Measurements from ENCODE around the gene PLLP. TPM values are rescaled to one million over a fixed set of nuclear protein-coding genes. Genes with fewer than 3 reads are reported as not detected.

PLLP gene
- total RNA-seq, 1 experiment from 2014 or later, result 0.72 TPM

- ChIA-PET CTCF (no interaction called here), POLR2A (no interaction called here)
- TF ChIP-seq SIN3A (IDR thresholded peaks at IDR 0.05; ENCODE audit: borderline replicate concordance, insufficient read depth, low read depth, low read length), result no peak
- no peak for TF ChIP-seq CTCF (IDR thresholded peaks at IDR 0.05)
- TF ChIP-seq TCF7L2 (IDR thresholded peaks at IDR 0.05; ENCODE audit: low read depth, low read length), result no peak
- no peak for TF ChIP-seq POLR2AphosphoS5 (IDR thresholded peaks at IDR 0.05; ENCODE audit: low read depth, low read length)
- TF ChIP-seq REST (IDR thresholded peaks at IDR 0.05; ENCODE audit: insufficient read depth in 1 of 2, low read depth in 2 of 2, low read length in 1 of 2), result no peak
- in situ Hi-C loops (cut with HindIII; ENCODE audit: low pct_unique_long_range_greater_than_20kb, low sequenced_read_pairs), result no loop called here
- Histone ChIP-seq H3K27me3 (ENCODE audit: control insufficient read depth, insufficient read depth, low read length) (no peaks in the 10 kb centered on the region), H3K27ac (ENCODE audit: low read length) (no peak overlapping the region), H3K4me3 (ENCODE audit: low read depth in 2 of 2, low read length in 2 of 2) (no peak overlapping the region), H3K9me3 (ENCODE audit: control insufficient read depth, insufficient read depth, low read depth, low read length) (no peaks in the 10 kb centered on the region), H3K36me3 (ENCODE audit: control insufficient read depth, insufficient read depth, low read length) (no peaks in the 10 kb centered on the region), H3K4me1 (ENCODE audit: control insufficient read depth, insufficient read depth, low read length) (no peaks in the 10 kb centered on the region)
- ATAC-seq, result no peak
- BruUV-seq (replicated peaks), result no TSS peak
- intact Hi-C loops (cut with micrococcal nuclease; ENCODE audit: unreplicated experiment), result no loop called here
- no peak for DNase-seq (ENCODE audit: low read depth, low spot score)
Measured at GRCh38 chr16:57258226-57258909, 26.1 kb downstream of the PLLP start.

GRCh38 chr16:57257455-57258070 lies 26.9 kb downstream of the PLLP start:
- BruUV-seq (replicated peaks), result no TSS peak
- Histone ChIP-seq H3K4me3 (ENCODE audit: low read depth in 2 of 2, low read length in 2 of 2) (no peak overlapping the region), H3K9me3 (ENCODE audit: control insufficient read depth, insufficient read depth, low read depth, low read length) (no peaks in the 10 kb centered on the region), H3K4me1 (ENCODE audit: control insufficient read depth, insufficient read depth, low read length) (no peaks in the 10 kb centered on the region), H3K27me3 (ENCODE audit: control insufficient read depth, insufficient read depth, low read length) (no peaks in the 10 kb centered on the region), H3K27ac (ENCODE audit: low read length) (no peak overlapping the region), H3K36me3 (ENCODE audit: control insufficient read depth, insufficient read depth, low read length) (no peaks in the 10 kb centered on the region)
- in situ Hi-C loops (cut with HindIII; ENCODE audit: low pct_unique_long_range_greater_than_20kb, low sequenced_read_pairs), result no loop called here
- ChIA-PET CTCF (interaction anchor here (0.6 kb wide), 1 partner anchor 121 kb away, joined by 4 read pairs; no protein-coding TSS in a partner anchor), POLR2A (no interaction called here)
- DNase-seq (ENCODE audit: low read depth, low spot score), result no peak
- TF ChIP-seq TCF7L2 (IDR thresholded peaks at IDR 0.05; ENCODE audit: low read depth, low read length), result no peak
- TF ChIP-seq CTCF (IDR thresholded peaks at IDR 0.05), result no peak
- no peak for TF ChIP-seq REST (IDR thresholded peaks at IDR 0.05; ENCODE audit: insufficient read depth in 1 of 2, low read depth in 2 of 2, low read length in 1 of 2)
- no peak for TF ChIP-seq POLR2AphosphoS5 (IDR thresholded peaks at IDR 0.05; ENCODE audit: low read depth, low read length)
- TF ChIP-seq SIN3A (IDR thresholded peaks at IDR 0.05; ENCODE audit: borderline replicate concordance, insufficient read depth, low read depth, low read length), result no peak
- intact Hi-C loops (cut with micrococcal nuclease; ENCODE audit: unreplicated experiment), result no loop called here
- no peak for ATAC-seq
